Measurements from ENCODE around the gene ARHGEF3.
A peak's percentile ranks its signal among the peaks of the same experiment; 100 is the strongest.

Gene ARHGEF3

DNA sequence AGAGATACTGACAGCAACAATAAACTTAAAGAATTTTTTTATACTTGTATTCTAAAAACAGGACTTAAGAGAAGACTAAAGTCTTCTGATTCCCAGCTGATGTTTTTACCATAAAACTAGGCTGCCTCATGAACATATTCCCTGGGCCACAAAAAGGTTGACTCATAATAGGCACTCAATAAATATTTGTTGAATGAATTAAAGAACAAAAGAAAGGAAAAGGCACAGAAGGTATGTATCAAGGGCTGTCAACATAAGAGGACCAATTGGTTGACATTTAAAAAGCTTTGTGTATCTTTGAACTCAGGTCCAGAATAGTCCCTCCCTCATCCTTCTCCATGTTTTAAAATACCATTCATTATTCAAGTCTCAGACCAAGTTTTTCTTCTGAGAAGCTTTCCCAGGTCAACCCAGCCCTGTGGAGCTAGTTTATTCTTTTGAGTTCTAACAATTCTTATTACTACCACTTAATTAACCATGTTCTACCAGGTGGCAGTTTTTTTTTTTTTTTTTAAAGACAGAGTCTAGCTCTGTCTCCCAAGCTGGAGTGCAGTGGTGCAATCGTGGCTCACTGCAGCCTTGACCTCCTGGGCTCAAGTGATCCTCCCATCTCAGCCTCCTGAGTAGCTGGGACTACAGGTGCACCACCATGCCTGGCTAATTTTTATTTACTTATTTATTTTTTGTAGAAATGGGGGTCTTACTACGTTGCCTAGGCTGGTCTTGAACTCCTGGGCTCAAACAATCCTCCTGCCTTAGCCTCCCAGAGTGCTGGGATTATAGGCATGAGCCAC is 17.5 kb upstream of the ARHGEF3 start:
- no peak for DNase-seq

DNA sequence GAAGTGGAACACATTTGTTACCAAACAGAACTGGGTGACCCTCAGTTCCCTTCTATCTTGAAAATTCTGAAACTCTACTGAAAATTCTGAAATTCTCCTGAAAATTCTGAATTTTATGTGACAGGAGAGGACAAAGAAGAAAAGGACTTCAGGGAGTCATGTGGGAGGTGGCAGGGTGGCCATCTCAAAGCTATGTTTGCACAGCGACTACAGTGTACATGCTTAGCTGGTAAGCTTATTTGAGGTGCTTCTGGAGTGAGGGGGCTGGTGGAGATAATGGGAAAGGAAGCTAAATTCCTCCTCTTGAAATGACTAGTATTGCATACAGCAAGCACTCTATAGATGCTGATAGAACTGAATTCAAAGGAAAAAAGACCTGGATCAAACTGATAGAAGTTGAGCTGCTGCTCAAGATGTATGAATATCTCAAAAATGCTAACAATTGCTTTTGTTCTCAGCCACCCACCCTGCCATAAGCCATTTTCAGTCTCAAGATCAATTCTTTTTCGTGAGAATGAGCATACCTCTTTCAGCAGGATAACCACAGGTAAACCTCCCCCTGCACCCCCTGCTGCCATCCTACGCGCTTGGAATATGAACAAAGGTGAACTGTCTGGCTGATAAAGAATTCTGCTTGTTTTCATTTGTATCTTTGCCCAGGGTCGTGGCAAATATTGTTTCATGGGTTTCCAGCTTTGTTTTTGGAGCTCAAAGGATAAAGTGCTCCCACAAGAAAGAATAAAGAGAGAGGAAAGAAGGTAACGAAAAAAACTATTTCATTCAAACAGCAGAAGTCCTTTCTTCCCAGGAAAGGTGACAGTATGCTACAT is 16.6 kb upstream of the ARHGEF3 start:
- no peak for DNase-seq

DNA sequence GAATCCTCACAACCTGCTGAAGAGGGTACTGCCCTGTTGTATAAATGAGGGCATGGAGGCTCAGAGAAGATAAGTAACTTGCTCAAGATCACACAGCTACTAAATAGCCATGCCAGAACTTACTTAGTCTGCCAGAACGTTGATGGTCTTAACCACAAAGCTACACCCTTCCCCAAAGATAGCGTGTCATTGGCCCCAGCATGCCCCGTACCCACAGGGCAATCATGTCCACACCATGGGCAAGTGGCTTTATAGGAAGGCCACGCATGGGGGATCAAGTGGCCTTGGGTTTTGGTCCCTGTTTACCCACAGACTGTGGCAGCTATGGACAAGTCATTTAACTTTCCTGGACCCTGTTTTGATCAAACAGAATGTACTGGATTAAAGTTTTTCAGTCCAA is 15.9 kb upstream of the ARHGEF3 start:
- no peak for DNase-seq

DNA sequence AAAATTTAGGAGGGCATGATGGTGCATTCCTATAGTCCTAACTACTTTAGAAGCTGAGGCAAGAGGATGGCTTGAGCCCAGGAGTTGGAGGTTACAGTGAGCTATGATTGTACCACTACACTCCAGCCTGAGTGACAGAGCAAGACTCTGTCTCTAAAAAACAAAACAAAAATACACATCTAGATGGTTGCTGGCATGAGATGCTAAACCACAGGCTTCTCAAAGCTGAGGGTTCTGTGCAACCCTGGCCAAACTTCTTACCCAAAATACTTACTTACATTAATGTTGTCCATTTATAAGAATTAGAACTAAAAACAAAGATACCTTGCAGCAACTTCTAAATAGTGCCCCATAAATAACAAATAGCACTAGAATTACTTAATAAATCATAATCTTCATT is 14.3 kb upstream of the ARHGEF3 start:
- DNase-seq: no peak

DNA sequence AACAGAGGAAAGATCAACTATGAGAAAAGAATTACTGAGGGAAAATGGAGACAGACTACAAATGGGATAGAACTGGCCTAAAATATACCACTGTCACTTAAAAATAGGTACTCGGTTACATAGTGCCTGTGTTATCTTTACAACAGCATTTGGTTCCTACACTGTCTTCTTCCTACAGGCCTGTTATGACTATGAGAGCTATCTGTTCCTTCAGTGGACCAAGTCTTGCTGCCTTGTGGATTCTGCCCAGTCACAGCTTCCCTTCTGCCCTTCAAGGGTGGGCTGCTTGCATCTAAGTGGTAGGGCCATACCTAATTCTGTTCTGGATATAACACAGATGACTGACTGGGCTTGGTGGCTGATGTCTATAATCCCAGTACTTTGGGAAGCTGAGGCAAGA is 13.8 kb upstream of the ARHGEF3 start:
- DNase-seq: no peak

DNA sequence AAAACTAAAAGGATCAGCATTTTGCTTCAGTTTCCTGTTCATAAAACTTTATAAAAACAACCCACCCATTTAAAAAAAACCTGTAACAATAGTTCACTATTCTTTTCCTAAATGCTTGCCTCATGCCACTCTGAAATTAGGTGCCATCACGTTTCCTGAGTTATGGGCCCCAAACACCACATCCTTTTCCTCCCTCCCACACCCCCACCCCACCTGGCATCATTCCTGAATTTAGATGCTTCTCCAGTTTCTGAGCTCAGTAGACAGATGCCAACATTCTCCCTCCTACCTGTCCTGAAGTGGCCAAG is 11.9 kb upstream of the ARHGEF3 start:
- peak; percentile 23 for DNase-seq

DNA sequence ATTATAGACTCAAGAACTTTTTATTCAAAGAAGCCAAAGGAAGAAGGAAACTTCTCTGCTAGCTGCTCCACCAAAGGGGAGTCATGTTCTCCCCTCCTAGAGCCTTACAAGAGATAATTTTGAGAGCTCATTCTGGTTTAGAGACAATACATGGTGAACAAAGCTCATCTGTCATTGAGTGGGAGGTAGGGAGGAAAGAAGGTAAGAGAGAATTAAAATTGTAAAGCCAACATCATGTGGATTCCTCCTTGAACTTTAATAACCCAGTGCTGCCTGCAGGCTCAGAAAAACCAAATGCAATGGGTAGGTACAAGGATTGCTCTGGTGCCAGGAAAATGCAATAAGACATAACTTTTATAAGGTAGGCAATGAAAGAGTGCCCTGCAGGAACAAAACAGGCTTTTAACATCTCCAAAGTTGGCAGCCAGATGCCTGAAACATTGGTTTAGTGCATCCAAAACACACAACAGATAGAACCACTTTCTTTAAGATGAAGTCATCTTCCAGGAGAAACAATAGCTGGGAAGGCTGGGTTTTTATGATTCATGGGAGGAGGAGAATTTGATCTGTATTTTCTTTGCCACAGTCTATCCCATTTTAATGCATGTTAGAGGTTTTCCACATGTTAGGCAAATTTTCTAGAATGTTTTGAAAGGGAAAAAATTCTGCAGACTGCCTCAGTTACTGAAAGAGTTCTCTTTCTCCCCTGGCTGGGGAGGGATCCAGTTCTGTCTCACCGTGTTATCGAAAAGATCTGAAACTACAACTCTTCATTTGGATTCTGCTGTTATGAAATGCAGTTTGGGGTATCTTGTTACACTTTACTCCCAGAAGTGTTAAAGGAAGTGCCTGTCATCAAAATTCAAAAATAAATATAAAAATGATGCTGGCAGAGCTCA is 11.3 kb upstream of the ARHGEF3 start:
- DNase-seq: no peak

DNA sequence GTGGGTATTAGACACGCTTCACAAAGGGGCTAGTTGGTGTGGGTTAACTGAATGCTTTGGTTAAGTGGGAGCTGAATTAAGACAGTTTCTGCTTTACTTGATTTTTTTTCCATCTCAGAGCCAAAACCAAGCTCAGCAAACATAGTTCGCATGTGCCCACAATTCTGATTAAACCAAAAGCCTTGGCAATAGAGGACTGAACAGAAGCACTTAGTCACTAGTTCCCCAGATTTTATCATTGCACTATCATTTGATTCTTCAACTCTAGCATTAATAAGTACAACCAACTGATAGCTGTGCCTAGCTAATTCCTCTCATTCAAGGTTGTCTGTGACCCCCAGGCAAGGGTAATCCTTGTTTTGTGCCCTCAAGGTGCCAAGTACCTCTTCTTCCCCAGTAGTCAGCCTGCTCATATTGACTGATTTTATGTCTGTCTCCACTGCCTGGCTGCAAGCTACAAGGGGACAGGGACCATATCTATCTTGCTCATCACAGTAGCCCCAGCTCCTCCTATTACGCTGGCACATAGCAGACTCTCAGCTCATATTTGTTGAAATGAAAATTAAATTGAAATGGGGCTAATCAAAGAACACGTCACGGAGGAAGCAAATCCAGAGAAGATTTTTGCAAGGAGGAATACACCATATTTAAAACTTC is 9.9 kb upstream of the ARHGEF3 start:
- no peak for DNase-seq

DNA sequence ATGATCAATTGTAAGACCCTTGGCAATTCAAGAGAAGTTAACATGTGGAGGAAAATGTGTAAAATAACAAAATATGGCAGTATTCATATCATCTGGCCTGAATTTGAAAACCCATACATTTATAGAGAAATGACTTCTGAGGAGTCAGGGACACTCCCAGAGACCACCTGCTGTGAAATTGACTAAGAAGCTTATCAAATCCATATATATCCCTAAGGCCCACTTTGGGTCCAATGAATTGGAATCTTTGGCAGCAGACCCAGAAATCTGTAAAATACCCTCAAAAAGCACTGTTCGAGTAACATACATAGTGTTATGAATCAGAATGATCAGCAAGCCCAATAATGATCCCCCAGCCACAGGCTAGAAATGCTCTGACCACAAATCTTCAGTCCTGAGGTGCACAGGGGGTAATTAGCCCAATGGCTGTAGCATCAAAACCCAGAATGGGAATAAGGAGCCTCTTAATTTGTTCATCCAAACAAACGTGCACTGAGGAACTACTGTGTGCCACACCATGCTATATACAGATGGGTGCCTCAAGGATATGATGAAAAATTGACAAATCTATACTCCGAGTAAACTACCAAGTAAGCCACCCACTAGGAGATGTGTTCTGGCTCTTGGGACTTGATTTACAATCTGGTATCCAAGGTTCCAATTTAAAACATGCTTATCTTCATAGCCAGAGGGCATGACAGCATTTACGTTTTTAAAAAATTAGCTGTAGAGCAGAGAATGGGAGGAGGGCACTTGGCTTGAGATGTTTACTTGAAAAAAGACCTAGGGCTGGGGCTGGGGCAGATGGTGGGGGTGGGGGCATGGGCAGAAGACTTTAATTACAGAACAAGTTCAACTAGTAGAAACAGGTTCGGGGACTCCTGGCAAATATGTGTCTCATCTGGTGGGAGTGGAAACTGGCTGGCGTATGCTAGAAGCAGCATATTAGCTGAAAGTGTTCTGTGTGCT is 9.1 kb upstream of the ARHGEF3 start:
- no peak for DNase-seq

DNA sequence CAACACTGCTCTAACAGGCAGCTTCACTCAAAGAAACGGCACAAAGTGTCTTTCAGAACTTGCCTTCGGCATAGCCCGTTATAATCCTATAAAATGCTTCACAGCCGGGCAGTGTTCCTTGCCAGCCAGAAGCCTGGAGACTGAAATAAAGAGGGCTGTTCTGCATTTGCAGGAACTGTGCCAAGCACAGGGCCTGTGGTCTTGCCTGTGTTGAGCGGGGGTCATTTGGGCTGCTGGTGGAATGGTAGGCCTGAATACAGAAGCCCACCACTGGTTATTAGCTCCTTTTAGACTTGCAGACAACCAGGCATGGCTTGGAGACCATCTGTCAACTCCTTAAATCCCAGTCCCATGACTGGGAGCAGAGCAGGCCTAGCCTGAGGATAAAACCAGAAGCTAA is 4.7 kb upstream of the ARHGEF3 start:
- DNase-seq: no peak

DNA sequence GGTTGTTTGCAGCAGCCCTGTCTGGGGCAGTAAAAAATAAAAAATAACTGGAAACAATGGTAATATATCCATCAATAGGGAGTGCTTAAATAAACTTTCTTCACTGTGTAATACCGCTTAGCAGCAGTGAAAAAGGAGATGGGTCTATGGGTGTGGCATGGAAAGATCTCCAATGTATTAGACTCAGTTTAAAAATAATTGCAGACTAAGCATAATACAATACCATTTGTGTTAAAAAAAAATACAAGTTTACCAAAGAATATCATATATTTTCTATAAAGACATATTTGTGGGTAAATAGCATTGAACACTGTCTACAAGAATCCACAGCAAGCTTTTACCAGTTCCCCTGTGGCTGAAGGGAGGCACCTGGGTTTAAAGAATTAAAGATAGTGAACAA is 1.0 kb upstream of the ARHGEF3 start:
- no peak for DNase-seq

DNA sequence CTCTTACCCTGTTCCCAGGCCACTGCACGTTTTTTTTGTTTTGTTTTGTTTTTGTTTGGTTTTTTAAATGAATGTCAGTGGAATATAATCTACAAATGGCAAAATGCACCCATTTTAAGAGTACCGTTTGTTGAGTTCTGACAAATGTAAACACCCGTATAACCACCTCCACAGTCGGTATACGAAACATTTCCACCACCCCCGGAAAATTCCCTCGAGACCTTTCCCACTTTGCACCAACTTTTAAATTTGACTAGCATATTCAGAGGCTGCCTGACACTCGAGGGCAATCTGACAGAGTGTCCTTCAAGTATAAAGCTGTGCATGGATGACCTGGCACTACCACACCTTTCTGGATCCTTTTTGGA is 613 bp upstream of the ARHGEF3 start:
- no peak for DNase-seq

DNA sequence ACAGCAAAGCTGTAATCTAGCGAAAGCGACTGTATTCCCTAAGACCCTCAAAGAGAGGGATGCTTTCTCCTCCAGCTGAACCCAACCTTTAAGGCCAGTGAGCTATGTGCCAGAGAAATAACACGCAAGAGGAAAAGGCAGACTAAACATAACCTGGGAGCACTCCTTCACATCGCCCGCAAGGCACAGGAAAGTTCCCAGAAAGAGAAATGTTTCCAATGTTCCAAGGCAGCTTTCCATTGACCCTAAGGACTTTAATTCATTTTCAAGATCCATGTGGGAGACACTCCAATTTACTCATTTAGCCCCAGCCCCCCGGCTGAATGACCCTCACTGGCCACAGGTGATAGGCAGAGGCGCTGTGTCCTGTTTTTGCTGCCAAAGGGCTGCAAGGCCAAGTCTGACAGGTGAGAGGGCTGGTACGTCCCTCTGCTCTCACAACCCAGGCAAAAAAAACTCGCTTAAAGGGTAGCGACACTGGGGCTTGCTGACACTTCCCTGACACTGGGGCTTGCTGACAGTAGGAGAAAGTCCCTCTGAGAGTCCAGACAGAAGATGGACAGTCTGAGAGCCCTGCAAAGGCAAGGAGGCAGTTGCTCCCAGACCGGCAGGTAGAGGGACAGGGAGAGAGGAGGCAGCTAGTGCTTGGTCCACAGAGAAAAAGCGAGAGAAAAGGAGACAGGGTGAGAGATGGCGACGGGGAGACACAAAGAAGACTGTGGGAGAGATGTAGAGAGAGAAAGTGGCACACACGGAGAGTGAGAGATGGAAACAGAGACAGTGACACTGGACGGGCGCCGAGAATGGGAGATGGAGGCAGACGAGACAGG is 702 bp downstream of the ARHGEF3 start:
- peak; percentile 40 for DNase-seq

DNA sequence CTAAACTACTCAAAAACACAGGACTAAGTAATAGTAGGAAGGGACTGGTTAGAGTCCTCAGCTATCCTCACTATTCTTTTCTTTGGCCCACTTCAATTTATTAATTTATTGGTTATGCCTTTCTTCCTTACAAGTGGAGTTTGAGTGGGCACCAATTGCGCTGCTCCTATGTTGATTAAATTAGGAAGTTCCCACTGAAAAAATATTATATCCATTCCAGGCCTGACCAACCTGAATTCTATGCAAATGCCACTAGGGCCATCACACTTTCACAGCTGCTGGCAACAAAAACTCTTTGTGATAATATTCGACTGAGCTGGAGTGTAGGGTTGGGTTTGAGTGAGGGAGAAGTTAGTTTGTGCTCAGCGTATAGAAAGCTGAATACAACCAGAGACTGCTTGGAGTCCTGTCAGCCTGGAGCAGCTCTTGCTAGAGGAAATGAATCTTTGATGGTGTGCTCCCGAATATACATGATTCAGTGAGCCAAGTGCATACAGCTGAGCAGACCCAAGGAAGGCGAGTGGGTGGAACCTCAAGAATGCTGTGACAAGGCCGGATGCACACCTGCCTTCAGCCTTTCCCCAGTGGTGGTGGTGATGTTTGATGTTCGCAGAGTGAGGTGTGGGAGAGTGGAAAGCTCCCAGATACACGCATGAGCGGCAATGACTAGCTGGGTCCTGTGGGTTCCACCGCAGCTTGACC is 1.5 kb downstream of the ARHGEF3 start:
- peak; percentile 84 for DNase-seq

DNA sequence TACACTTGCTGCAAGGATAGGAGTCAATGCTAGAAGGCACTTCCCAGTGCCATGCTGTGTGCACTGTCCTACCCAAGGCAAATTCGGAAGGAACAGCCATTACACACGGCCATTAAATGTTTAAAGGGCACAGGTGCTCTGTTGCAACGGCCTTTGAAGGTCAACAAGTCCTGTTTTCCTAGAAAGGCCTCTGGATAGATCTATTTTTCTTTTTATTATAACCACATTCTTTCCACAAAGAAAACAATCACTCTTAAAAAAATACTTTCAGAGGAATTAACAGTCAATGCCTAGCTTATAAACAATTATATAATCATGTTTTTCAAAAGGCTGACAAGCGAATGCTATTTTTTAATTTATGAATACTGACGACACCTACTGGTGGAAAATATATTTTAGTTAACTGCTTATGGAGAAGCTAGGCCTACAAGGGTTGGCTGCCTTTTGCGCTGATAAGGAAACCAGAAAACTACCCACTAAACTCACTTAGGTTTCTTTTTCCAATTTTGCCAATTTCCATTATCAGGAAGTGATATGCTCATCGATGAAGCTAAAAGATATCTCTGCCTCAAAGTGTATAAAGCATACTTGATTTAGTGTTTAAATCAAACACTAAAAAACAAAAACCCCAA is 2.4 kb downstream of the ARHGEF3 start:
- peak; percentile 48 for DNase-seq

DNA sequence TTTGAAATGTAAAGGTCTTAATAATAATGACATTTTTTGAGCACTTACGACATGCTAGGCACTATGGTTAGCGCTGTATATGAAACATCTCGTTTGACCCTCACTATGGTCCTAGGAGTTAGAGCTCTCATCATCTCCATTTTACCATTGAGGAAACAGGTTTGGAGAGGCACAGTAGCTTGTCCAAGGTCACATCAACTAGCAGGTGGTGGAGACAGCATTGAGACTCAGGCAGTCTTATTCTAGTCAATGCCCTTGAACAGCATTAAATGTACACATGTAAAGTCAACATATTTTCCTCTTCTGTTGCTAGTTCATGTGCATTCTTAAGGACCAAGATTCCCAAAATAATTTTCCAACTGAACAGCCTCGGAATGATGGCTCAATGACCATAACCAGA is 4.8 kb downstream of the ARHGEF3 start:
- DNase-seq: no peak

DNA sequence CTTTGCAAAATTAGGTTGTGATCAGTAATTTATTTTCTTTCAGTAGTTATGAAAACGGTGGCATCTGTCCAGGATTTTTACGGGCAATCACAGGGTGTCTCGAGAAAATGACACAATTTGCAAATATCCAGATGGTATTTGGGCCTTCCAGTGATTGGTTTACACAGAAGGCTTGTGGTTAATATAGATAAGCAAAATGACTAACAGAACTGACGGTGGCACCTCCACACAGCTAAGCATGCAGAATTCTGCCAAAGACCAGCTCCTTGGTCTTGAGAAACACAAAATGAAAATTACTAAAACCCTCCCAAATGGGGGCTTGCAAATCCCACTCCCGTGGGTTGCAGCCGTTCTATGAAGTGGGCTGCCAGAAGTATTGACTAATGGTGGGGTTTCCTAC is 5.5 kb downstream of the ARHGEF3 start:
- peak; percentile 40 for DNase-seq

DNA sequence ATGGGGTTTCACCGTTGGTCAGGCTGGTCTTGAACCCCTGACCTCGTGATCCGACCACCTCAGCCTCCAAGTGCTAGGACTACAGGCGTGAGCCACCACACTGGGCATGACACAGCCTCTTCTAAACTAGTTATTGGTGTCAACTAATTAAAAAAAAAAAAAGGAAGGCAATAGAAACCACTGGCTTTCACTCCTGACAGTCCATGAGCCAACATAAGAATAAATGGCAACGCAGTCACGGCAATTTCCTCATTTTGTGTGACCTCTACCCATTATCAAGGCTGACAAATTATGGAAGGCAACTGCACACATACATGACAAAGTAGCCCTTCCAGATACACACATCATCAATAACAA is 5.9 kb downstream of the ARHGEF3 start:
- no peak for DNase-seq

DNA sequence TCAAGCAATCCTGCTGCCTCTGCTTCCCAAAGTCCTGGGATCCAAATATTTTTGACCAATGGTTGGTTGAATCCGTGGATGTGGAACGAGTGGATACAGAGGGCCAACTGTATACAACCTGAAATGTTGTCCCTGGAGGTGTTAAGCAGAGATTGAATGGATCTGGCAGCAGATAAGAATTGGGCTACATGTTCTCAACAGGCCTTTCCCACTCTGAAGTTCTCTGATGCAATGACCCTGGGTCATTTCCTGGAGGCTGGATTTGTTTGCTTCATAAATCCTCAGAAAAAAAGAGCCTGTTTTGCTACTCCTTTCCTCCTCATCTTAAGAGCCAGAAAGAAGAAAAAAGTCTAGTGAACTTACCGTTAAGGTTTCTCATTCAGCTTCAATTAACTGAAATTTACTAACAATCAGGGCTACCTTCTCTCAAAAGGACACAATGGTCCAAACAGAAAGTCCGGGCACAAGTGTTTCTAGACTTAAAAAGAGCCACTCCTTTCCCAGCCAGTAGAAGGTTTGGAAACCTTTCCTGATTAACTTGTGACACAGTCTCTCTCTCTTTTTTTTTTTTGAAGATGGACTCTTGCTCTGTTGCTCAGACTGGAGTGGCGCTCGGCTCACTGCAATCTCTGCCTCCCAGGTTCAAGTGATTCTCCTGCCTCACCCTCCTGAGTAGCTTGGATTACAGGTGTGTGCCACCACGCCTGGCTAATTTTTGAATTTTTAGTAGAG is 6.5 kb downstream of the ARHGEF3 start:
- no peak for DNase-seq

Measured in CD4-positive, alpha-beta T cell treated with Interleukin-17A for 4 hours (primary cell).